ENCODE measurements around the gene TMEM229A. TPM values are rescaled to one million over a fixed set of nuclear protein-coding genes. Genes with fewer than 3 reads are reported as not detected.

TMEM229A gene
- total and polyA plus RNA-seq, 2 of the 8 experiments (the other 6 are each of a cell fraction or from before 2014, with no cell fraction given), result 0.33 to 0.54 TPM

GRCh38 chr7:123993996-123994395 is 38.9 kb downstream of the TMEM229A start:
- no peak overlapping the region for H2BK20ac ChIP-seq (ENCODE audit: low read length)
- H2AK5ac ChIP-seq (ENCODE audit: low read depth, low read length), result no peak overlapping the region
- H3K4me2 ChIP-seq (ENCODE audit: insufficient read depth in 1 of 2, low read depth in 2 of 2, low read length in 2 of 2), result no peak overlapping the region
- no peak overlapping the region for H3K18ac ChIP-seq (ENCODE audit: extremely low read depth, low read length)
- WGBS, 2 experiments (ENCODE audit: extremely low coverage in 1 of 2, insufficient coverage in 1 of 2, insufficient read length in 1 of 2, insufficient replicate concordance in 2 of 2, low coverage in 1 of 2, low lambda C conversion rate in 2 of 2, missing lambda C conversion rate in 1 of 2), result 91% methylated on average over 2 of the region's 2 CpGs; no CpG with 5 or more reads in 1 of the 2 experiments
- H3K27ac ChIP-seq (ENCODE audit: low read depth, low read length), result no peak overlapping the region
- no peak overlapping the region for H4K91ac ChIP-seq (replicated peaks; ENCODE audit: insufficient read length, low read length)
- H2AFZ ChIP-seq (ENCODE audit: low read length), result no peak overlapping the region
- no peak overlapping the region for H3K9ac ChIP-seq (replicated peaks in 1 of 4; ENCODE audit: extremely low read depth in 1 of 4, low read depth in 3 of 4, low read length in 3 of 4)
- H2BK12ac ChIP-seq (ENCODE audit: low read depth, low read length), result no peak overlapping the region
- H3K23ac ChIP-seq (ENCODE audit: insufficient read length), result no peak overlapping the region
- H4K5ac ChIP-seq (ENCODE audit: insufficient read length, low read depth, low read length), result no peak overlapping the region
- no peaks in the 10 kb centered on the region for H3K27me3 ChIP-seq (replicated peaks in 1 of 4; ENCODE audit: control insufficient read depth in 3 of 4, extremely low read depth in 1 of 4, insufficient read depth in 3 of 4, low read length in 3 of 4)
- no peak overlapping the region for H3K4me3 ChIP-seq (ENCODE audit: extremely low read depth in 1 of 4, insufficient read depth in 2 of 4, low read depth in 3 of 4, low read length in 4 of 4)
- H4K8ac ChIP-seq (ENCODE audit: extremely low read depth, insufficient read depth, low read length), result no peak overlapping the region
- no peak overlapping the region for H3K14ac ChIP-seq (ENCODE audit: insufficient read length)
- H3K56ac ChIP-seq (replicated peaks; ENCODE audit: insufficient read length, low read depth, low read length), result no peak overlapping the region
- H4K20me1 ChIP-seq (replicated peaks in 1 of 2; ENCODE audit: control insufficient read depth in 1 of 2, insufficient read depth in 2 of 2, low read length in 2 of 2), result no peaks in the 10 kb centered on the region
- no peaks in the 10 kb centered on the region for H3K79me1 ChIP-seq (ENCODE audit: low read depth, low read length)
- TF ChIP-seq BRCA1 (IDR thresholded peaks at IDR 0.05; ENCODE audit: low read depth, low read length), result no peak
- TF ChIP-seq EP300 (IDR thresholded peaks at IDR 0.05; ENCODE audit: borderline replicate concordance in 1 of 2, low read depth in 2 of 2, low read length in 2 of 2), result no peak
- TF ChIP-seq FOSL1 (IDR thresholded peaks at IDR 0.05; ENCODE audit: insufficient read depth, low read depth, low read length), result no peak
- no peak overlapping the region for H2BK120ac ChIP-seq (replicated peaks; ENCODE audit: low read depth, low read length)
- H3K4me1 ChIP-seq (replicated peaks in 1 of 4; ENCODE audit: control insufficient read depth in 3 of 4, insufficient read depth in 4 of 4, low read length in 3 of 4), result peaks cover 0 to 6% (median 1%) of the 10 kb centered on the region in 4 experiments; a peak in 1 of 7 replicates
- no peak for FAIRE-seq
- no peak overlapping the region for H2BK15ac ChIP-seq (ENCODE audit: low read length)
- H3K9me3 ChIP-seq (ENCODE audit: insufficient read depth in 2 of 2, low read depth in 1 of 2, low read length in 1 of 2), result no peaks in the 10 kb centered on the region
- no peaks in the 10 kb centered on the region for H3K36me3 ChIP-seq (ENCODE audit: control insufficient read depth in 2 of 4, insufficient read depth in 4 of 4, low read length in 3 of 4)
- ChIA-PET POLR2A (ENCODE audit: partially characterized antibody) (no interaction called here), CTCF (ENCODE audit: partially characterized antibody) (interaction anchor here (0.6 to 0.9 kb wide), 2 partner anchors 35 to 78 kb away, joined by 3 to 4 read pairs; no protein-coding TSS in a partner anchor)
- no peak overlapping the region for H2BK5ac ChIP-seq (ENCODE audit: low read depth, low read length)
- no peak overlapping the region for H3K4ac ChIP-seq (replicated peaks; ENCODE audit: insufficient read length, low read depth, low read length)
- DNase-seq (ENCODE audit: low read depth in 1 of 2, low spot score in 2 of 2), result no peak
- peaks cover 3% of the 10 kb centered on the region; the same call in 1 of the 2 replicates for H3K23me2 ChIP-seq (ENCODE audit: low read depth, low read length)
- no peaks in the 10 kb centered on the region for H3K79me2 ChIP-seq (ENCODE audit: control insufficient read depth in 1 of 2, insufficient read depth in 2 of 2, low read length in 2 of 2)
